ENCODE data around the gene ASAP2.
"Not testable (repeated sequence)": the region's sequence is repeated elsewhere in the genome, so short reads cannot be mapped to it uniquely, and the experiment has no call there.

The ASAP2 gene

GRCh38 chr2:9212661-9213411 lies 6.2 kb downstream of the ASAP2 start:
- no peak for ATAC-seq

- no peak for ATAC-seq
Measured at GRCh38 chr2:9213477-9214051, 7.0 kb downstream of the ASAP2 start.

- no peak for ATAC-seq
Measured at GRCh38 chr2:9214873-9215272, 8.3 kb downstream of the ASAP2 start.

- no peak for ATAC-seq
Measured at GRCh38 chr2:9215680-9216079, 9.1 kb downstream of the ASAP2 start.

GRCh38 chr2:9216143-9216542 lies 9.5 kb downstream of the ASAP2 start:
- ATAC-seq, result not testable (repeated sequence)

GRCh38 chr2:9217838-9218770 lies 11.5 kb downstream of the ASAP2 start:
- no peak for ATAC-seq

GRCh38 chr2:9219027-9219445 lies 12.4 kb downstream of the ASAP2 start:
- ATAC-seq, result no peak

- no peak for ATAC-seq
Measured at GRCh38 chr2:9220201-9220600, 13.6 kb downstream of the ASAP2 start.

GRCh38 chr2:9221223-9221622 lies 14.6 kb downstream of the ASAP2 start:
- ATAC-seq, result no peak

- no peak for ATAC-seq
Measured at GRCh38 chr2:9222239-9222892, 15.8 kb downstream of the ASAP2 start.

GRCh38 chr2:9222893-9223287 lies 16.3 kb downstream of the ASAP2 start:
- no peak for ATAC-seq

GRCh38 chr2:9225806-9226205 lies 19.2 kb downstream of the ASAP2 start:
- no peak for ATAC-seq

- no peak for ATAC-seq
Measured at GRCh38 chr2:9226458-9227380, 20.1 kb downstream of the ASAP2 start.

GRCh38 chr2:9228088-9228751 lies 21.6 kb downstream of the ASAP2 start:
- ATAC-seq, result no peak

- no peak for ATAC-seq
Measured at GRCh38 chr2:9228781-9229469, 22.3 kb downstream of the ASAP2 start.

GRCh38 chr2:9229470-9229820 lies 22.8 kb downstream of the ASAP2 start:
- ATAC-seq, result no peak

GRCh38 chr2:9230051-9230802 lies 23.6 kb downstream of the ASAP2 start:
- no peak for ATAC-seq

GRCh38 chr2:9230881-9231280 lies 24.3 kb downstream of the ASAP2 start:
- no peak for ATAC-seq

- ATAC-seq, result no peak
Measured at GRCh38 chr2:9231291-9232165, 24.9 kb downstream of the ASAP2 start.
